ENCODE measurements around the gene CLPX.
"Not testable (repeated sequence)": the region's sequence is repeated elsewhere in the genome, so short reads cannot be mapped to it uniquely, and the experiment has no call there.

The CLPX gene

DNA sequence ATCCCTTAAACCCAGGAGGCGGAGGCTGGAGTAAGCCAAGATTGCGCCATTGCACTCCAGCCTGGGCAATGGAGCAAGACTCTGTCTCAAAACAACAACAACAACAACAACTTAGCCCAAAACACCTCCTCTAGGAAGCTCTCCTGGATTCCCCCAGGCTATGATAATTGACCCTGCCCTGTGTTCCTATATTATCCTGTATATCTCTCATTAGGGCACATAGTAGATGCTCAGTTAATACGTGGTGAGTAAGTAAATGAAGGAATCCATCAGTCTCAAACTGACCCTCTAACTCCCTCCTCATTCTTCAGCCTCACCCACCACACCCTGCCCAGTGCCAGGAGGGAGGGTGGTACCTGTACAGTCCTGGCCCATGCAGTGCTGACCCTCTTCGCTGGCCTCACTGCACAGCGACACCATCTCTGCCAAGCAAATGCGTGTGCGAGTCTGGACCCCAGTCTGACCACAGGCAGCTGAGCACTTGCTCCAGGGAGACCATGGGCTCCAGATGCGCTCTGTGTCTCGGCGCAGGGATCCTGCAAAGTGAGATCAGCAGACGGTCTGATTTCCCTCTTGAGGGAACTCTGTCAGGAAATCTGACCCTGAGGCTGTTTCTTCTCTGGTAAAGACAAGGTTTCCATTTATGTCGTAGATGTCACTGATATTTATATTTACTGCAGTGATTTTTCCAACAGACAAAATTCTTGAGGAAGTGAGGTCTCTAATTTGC, 20.0 kb upstream of the CLPX start:
- no peak for DNase-seq

DNA sequence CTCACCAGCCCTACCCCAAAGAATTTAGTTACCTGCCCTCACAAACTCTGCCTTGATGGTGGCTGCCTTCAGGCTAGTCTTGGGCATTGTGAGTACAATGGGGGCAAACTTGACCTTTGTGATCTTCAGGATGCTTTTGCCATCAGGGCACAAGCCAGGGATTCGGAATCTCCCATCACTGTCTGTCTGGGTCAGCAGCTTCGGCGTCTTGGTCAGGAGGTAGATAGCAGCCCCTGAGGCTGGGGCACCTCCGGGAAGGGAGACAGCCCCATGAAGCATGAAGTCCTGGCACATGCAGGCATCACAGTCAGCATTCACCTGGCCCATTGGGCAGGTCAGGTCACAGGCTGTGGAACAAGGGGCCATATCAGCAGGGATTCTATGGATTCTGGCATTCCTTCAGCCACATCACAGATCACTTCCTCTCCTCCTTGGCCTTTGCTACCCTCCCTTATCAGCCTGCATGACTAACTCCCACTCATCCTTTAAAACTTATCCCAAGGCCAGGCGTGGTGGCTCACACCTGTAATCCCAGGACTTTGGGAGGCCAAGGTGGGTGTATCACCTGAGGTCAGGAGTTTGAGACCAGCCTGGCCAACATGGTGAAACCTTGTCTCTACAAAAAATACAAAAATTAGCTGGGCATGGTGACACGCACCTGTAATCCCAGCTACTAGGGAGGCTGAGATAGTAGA, 19.2 kb upstream of the CLPX start:
- DNase-seq = no peak

DNA sequence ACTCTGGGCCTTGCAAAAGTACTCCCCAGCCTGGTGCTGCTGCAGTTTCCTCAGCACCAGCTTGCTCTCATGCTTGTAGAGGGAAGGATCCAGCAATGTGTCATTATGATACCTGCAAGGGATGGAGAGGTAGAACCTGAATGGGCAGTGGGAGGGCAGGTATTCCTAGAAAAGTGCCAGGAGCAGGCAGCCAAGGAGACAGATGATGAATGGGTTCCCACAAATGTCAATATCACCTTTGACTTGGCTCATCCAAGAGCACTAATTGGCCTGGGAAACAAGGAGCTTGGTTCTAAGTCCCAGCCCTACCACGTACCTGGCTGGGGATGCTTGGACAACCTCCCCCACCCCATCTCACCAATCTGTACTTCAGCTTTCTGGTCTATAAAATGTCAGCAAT, 16.8 kb upstream of the CLPX start:
- DNase-seq = no peak

DNA sequence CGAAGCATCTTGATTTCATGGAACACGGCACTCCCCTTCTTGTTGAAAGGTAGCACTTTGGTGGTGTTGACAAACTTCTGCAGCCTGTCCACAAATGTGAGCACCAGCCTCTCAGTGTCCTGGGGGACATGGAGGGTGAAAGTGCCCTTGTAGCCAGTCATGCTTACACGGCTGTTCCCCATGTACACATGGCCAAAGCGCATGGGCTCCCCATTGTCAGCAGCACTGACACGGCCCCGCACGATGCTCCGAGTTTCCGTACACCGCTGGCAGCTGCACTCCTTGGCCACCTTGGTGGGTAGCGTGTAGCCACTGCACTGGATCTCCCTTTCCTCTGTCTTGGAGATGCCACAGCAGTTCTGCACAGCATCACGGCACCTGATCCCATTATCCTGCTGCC, 13.4 kb upstream of the CLPX start:
- no peak for DNase-seq

DNA sequence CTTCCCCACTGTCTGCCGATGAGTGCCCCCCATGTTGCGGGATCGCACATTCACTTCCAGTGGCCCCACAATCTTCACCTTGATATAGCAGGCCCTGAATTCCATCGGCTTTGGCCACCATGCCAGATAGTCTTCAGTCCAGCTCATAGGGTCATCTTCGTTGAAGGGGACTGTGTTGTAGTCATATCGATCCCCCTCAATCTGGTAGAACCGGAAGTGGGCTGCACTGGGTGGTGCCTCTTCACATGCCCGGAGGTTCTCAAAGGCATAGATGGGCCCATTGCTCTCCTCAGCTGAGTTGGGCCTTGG, 12.1 kb upstream of the CLPX start:
- DNase-seq = no peak

DNA sequence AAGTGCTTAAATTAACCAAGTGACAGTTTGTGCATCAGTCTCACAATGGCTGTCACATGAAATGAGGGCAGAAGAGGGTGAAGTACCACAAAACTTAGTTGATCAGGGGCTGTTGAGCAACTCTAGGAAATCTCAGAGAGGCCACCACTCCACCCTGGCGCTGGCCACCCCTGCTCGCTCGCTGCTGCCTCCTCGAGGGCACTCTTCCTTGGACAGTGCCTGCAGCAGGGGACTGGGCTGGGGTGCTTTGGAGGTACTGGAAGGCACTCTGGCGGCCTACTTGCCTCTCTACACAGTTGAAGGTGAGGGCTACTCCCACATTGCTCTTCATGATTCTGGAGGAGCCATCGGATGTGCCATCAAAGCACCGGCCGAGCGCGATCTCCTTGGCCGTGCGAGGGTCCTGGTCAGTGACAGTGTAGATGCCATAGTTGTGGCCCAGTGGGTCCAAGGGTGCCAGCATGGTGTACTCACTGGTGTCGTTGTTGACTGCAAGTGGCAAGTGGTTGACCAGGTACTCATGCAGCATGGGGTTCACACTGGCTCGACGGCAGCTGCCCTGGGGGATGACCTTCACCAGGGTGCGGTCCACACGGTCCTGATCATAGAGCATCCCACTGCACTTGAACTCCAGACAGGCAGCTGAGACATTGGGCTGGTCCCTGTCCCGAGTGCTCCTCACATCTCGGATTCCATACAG, 11.6 kb upstream of the CLPX start:
- DNase-seq = no peak

DNA sequence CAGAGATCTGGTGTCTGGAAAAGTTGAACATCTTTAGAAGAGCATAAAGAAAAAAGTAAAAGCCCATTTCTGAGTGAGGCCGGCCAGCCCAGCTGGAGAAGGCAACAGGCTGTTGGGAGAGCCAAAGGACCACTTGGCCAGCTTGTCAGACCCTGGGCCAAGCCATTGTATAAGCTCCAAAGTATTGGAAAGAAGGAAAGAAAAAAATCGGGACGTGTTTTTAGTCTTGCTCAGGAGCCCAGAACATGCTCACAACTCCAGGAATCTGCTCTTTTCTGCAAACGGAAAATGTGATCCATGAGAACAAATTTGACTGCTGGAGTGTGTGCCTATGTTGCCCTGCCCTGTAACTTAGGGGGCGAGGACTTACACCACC, 10.4 kb upstream of the CLPX start:
- DNase-seq = no peak

DNA sequence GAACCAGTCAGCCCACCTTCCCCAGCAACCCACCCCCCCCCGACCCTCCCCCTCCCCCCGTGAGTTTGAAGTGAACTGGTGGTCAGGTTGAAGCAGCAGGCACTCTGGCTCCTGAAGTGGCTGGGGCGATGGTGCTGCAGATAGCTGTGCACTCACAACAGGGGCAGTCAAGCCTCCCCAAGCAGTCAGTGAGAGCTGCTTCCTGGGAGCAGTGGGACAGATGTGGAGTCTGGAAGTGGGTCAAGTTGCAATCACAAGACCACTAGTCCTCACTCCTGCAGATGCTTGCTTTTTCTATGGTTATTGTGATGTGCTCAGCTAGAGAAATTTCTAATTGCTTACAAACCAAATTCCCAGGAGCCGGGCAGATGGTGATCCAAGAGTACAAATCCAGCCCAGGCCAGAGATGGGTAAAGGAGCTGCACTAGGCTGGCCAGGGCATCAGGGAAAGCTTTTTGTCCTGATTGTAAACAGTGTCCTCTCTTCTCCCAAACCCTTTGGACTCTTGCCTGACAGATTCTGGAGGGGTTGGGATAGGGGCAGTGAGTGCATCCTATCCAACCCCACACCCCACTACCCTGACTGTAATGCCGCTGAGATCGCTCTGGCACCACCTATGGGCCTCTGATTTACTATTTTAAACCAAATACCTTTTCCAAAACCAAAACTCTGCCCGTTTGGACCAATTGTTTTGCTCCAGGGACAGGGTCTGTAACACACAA, 9.8 kb upstream of the CLPX start:
- DNase-seq = no peak

DNA sequence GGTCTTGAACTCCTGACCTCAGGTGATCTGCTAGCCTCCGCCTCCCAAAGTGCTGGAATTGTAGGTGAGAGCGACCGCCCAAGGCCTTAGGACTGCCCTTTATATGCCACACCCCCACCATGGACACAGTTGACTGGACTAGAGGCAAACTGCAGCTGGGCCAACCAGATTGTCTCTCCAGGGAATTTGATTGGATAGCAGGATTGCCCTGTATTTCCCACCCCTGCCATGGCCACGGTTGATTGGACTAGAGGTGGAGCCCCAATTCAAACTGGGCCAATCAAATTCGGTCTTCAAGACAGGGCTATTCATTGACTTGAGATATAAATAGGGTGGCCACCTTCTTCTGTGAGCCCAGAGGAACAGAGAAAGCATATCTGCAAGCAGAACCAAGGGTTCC, 6.9 kb upstream of the CLPX start:
- no peak for DNase-seq

DNA sequence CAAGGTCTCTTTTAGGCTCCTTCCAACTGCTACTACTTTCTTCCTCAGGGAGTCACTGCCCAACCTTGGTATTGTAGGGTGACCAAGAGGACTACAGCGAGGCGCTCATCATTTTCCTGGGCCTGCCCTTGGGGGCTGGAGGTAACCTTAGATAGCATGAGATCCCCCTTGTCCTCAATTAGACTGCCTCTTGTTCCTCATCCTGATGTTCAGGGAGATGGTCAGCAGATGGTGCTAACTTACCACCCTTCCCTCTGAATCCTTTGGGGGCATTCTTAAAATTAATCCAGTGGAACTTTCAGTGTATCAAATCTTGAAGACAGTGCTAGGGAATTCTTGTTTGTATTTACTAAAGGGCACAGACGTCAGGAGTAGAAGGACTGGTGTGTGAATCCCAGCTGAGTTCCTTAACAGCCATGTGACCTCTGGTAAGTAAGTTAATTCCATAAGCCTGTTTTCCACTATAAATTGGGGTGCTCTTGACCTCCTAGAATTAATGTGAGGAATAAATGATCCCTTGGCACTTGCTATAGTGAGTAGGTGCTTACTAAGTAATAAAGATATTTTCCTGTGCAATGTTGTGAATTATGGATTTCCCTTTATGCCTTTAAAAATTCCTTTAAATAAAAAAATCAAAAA, 4.1 kb upstream of the CLPX start:
- DNase-seq = peak; percentile 16

DNA sequence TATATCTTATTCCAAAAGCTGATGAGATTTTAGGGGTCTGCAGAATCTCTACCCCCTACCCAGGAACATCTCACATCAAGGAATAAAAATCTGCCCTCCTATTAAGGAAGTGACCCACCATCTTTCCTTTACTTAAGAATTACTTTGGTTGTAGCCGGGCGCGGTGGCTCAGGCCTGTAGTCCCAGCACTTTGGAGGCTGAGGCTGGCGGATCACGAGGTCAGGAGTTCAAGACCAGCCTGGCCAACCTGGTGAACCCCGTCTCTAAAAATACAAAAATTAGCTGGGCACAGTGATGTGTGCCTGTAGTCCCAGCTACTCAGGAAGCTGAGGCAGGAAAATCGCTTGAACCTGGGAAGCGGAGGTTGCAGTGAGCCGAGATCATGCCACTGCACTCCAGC, 3.3 kb upstream of the CLPX start:
- not testable (repeated sequence) for DNase-seq

DNA sequence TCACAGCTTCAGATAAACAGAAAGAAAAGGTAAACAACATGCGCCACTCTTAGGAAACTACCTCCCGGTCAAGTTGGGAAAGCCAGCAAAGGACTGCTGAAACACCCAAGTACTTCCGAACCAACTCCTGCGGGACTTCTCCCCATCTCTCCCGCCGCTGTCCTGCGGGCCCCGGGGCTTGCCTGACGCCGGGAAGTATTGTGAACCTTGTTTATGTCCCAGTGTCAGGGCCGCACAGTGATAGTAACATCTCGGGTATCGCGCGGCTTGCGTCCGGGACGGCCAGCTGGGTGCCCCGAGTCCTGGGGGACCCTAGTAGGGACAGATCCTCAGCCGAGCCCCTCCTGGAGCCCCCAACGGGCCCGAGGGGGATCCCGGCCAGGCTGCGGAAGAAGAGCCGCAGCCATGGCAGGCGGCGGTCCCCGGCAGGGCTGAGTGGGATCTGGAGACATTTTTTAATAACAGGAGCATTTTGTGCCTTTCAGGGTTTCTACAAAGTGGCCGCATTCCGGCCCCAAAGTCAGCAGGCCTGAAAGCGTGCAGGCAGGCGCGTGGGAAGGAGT, 756 bp downstream of the CLPX start:
- DNase-seq = peak; percentile 29

DNA sequence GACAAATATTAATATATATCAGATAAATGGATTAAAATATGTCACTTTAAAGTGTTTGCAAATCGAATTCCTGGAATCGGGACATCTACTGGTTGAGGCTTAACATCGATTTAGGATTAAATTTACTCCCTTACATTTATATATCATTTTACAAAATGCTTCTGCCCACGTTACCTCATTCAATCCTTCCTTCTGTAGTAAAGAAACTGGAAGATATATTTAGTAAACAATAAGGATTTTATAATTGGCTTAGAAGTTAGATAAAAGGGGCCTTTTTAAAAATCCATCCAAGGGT, 1.3 kb downstream of the CLPX start:
- DNase-seq = no peak

DNA sequence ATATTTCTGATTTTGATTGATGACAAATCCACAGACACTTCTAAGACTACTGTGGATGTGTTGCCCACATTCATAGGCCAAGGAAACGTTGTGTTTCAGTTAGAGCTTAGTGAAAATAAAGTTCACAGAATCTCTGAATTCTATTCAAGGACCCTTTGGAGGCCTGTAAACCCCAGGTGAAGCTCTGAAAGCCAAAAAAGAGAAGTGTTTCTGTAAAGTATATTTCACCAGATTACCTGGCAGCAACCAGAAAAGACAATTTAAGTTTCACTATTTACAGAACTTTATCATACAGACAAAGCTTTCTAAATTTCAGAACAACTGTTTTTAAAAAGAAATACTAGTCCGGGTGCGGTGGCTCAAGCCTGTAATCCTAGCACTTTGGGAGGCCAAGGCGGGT, 2.6 kb downstream of the CLPX start:
- DNase-seq = no peak

DNA sequence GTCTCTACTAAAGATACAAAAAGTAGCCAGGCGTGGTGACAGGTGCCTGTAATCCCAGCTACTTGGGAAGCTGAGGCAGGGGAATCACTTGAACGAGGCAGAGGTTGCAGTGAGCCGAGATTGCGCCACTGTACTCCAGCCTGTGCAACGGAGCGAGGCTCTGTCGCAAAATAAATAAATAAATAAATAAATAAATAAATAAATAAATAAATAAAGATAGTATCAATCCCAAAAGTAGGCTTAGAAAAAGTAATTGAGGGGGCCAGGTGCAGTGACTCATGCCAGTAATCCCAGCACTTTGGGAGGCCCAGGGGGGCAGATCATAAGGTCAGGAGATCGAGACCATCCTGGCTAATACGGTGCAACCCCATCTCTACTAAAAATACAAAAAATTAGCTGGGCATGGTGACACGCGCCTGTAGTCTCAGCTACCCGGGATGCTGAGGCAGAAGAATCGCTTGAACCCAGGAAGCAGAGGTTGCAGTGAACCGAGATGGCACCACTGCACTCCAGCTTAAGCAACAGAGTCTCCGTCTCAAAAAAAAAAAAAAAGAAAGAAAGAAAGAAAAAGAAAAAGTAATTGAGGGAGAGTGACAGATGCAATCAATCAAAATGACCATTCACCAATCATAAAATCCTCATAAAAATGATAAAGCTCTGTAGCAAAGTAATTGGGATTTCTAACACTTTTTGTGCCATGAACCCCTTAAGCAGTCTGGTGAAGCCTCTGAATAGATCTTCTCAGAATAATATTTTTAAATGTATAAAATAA, 3.4 kb downstream of the CLPX start:
- DNase-seq = not testable (repeated sequence)

DNA sequence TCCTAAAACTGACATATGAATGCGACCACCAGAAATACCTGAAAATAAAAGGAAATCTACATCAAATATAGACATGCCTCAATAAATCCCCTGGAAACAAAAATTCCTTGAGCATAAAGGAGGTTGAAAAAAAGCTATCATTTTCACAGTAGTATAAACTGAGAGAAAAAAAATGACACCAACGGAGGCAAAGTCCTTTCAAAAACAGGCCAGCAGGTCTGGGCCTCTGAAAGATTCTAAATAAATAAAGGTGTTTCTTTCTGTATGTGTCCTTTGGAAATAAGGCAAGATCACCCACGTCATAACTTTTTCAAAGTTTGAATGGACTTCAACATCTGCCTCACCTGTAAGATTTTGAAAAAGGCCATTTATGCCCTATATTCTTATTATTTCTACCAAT, 5.0 kb downstream of the CLPX start:
- no peak for DNase-seq

DNA sequence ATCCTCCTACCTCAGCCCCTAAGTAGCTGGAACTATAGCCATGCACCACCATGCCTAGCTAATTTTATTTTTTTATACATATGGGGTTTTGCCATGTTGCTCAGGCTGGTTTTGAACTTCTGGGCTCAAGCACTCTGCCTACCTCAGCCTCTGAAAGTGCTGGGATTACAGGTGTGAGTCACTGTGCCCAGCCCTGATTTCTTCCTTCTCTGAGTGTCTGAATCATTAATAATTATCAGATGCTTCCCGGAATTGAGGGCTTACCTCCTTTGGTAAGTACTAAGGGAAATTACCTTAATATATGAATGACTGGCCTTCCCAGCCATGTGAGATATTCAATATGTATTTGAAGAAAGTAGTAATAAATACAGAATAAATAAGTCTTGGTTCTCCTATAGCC, 7.2 kb downstream of the CLPX start:
- DNase-seq = no peak

DNA sequence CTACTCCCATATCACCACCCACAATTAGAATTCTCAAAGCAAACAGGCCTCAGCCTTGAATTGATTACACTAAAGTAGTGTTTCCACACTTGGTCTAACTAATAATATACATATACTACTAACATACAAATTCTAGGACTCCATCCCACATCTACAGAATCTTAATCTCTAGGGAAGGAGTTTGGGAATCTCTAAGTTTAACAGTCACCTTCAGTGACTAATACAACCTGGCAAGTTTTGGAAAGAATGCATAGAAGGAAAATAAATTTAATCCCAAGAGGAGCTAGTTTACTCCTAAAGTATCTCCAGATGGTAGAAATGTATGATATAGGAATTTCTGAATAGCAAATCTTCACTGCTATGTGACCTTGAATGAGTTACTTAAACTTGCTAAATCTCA, 9.1 kb downstream of the CLPX start:
- no peak for DNase-seq

DNA sequence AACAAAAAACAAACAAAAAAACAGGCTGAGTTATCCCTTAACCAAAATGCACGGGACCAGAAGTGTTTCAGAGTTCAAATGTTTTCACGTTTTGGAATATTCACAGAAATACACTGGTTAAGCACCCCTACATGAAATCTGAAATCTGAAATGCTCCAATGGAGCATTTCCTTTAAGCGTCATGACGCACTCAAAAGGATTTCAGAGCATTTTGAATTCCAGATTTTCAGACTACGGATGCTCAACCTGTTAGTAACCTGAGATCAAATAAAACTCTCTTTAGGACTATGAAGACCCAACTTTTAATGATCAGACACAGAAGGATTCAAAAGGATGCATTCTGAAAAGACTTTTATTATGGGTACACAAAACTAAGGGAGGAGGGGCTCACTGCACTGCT, 9.6 kb downstream of the CLPX start:
- no peak for DNase-seq

DNA sequence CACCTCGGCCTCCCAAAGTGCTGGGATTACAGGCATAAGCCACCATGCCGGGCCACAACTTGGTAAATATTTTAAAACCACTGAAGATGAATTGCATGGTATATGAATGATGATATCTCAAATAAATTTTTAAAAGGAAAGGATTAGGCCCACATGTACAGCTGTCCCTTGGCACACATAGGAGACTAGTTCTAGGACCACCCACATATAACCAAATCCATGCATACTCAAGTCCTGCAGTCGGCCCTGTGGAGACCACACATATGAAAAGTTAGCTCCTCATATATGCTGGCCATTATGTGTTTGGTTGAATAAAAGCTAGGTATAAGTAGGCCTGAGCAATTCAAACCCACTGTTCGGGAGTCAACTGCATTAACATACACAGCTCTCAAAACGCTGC, 10.6 kb downstream of the CLPX start:
- no peak for DNase-seq

DNA sequence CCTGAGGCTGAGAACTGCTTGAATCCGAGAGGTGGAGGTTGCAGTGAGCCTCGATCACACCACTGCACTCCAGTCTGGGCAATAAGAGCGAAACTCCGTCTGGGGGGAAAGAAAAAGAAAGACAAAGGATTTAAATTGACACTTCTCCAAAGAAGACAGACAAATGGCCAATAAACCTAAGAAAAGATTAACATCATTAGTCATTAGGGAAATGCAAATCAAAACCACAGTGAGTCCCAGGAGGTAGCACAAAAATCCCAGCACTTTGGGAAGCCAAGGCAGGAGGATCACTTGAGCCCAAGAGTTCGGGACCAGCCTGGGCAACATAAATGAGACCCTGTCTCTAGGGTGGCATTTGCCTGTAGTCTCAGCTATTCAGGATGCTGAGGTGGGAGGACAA, 12.6 kb downstream of the CLPX start:
- no peak for DNase-seq

DNA sequence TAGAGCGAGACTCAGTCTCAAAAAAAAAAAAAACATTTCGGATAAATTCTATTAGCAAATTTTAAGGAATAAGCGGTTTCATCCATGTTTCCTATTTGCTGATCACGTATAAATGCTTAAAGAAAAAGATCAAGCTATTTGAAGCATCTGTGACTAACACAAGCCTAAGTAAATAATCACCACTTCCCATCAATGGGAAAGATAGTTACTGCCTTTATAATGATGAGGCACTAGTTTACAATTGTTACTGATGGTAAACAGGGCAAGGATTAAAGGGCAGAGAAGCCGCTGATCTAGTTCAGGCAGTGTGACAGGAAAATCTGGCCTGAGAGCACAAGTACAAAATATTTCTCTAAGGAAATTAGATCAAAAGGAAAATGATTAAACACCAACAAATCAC, 13.7 kb downstream of the CLPX start:
- DNase-seq = no peak

DNA sequence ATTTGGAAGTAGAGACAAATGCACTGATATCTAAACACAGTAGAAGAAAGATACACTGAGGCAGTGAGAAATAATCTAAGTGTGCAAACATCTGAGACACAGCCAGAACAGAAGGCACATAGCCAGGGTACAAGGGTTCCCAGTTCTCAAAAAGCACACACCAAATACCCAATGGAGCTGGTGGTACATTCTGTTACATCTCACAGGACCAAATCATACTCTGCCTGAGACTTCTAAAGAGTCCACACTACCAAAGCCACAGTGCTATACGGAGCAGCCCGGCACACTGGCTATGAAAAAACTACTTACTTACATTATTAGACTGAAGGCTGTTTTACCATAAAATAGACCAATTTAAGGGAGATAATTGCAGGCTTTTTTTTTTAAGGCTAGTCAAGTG, 19.3 kb downstream of the CLPX start:
- no peak for DNase-seq

Data from stimulated activated CD4-positive, alpha-beta T cell treated with anti-CD3 and anti-CD28 coated beads, Interleukin-4, amount 100 ng/mL, for 24 hours (primary cell).